Upper lobe of right lung (tissue), 1 donor: ENCODE measurements around the gene GOLGA6A. TPM values are rescaled to one million over a fixed set of nuclear protein-coding genes. Genes with fewer than 3 reads are reported as not detected.
A peak's percentile ranks its signal among the peaks of the same experiment; 100 is the strongest.
"Not testable (repeated sequence)": the region's sequence is repeated elsewhere in the genome, so short reads cannot be mapped to it uniquely, and the experiment has no call there.

Experiments
- ATAC-seq: fragments of 200-7000 bp; cut with Tn5 transposase; one replicate; pipeline ENCODE4 v1.9.1; 2020; ENCODE audit warnings: mild to moderate bottlenecking, moderate library complexity
- DNase-seq: peaks from one replicate; pipeline ENCODE4 v3.0.0-alpha.2; 2020
- H3K27ac ChIP-seq: fragments of 200-600 bp; one replicate; pipeline ENCODE4 v1.8.0; 2022
- H3K27me3 ChIP-seq: fragments of 200-600 bp; one replicate; pipeline ENCODE4 v1.8.0; 2022; ENCODE audit warnings: mild to moderate bottlenecking
- H3K36me3 ChIP-seq: fragments of 200-600 bp; one replicate; pipeline ENCODE4 v1.8.0; 2022
- H3K4me1 ChIP-seq: fragments of 200-600 bp; one replicate; pipeline ENCODE4 v1.8.0; 2022
- H3K4me3 ChIP-seq: fragments of 200-600 bp; one replicate; pipeline ENCODE4 v1.8.0; 2022; ENCODE audit warnings: mild to moderate bottlenecking
- H3K9me3 ChIP-seq: fragments of 200-600 bp; one replicate; pipeline ENCODE4 v1.8.0; 2022
- CTCF ChIP-seq: fragments of 200-600 bp; IDR thresholded peaks from one replicate; pipeline ENCODE4 v1.8.0; 2022; ENCODE audit warnings: antibody characterized with exemption
- intact Hi-C: fragments of 100-400 bp; cut with DNase I; formaldehyde crosslinking; loops from one replicate; pipeline ENCODE4 v1.11.0; 2022
- total RNA-seq: library from RNA; stranded (reverse); fragmentation: NEBNext Ultra II Directional; extraction: Animal tissue kit (Norgen Biotek cat#: 25700); gene quantifications from one replicate; pipeline ENCODE4 v1.2.1, GENCODE V29; 2021
- donor health status: DM: no; HTN: yes; CAD: no; lungs with severe emphysema.

Gene GOLGA6A
- total RNA-seq, 1 donor from 2014 or later, result not detected

- TF ChIP-seq CTCF, result peak; percentile 36
- peak; percentile 77 for DNase-seq
- H3K4me1 ChIP-seq, H3K36me3 ChIP-seq, ATAC-seq, H3K4me3 ChIP-seq, H3K27ac ChIP-seq, H3K9me3 ChIP-seq, intact Hi-C loops, H3K27me3 ChIP-seq: not testable (repeated sequence)
Observed at GRCh38 chr15:74072614-74073337, 9.6 kb downstream of the GOLGA6A start.

- H3K27me3 ChIP-seq, DNase-seq, intact Hi-C loops, H3K9me3 ChIP-seq, H3K36me3 ChIP-seq, ATAC-seq, H3K4me1 ChIP-seq, H3K27ac ChIP-seq, H3K4me3 ChIP-seq: not testable (repeated sequence)
Observed at GRCh38 chr15:74072132-74072531, 10.2 kb downstream of the GOLGA6A start.

DNA sequence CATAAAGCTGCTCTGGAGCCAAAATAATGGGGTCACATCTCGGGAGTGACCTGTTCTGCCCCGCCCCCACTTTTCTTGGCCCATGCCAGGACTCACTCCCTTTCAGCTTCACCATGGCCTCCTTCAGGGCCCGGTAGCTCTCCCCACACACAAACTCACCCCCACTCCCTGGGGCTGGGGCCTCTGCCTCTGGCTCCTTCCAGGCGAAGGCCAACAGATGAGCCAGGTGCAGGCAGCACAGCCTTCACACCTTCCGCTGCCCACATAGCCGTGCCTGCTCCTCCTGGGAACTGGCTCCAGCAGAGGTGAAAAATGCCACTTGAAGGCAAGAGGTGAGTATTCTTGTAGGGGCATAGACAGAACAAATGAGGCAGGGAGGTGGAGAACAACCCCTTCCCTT lies 10.7 kb downstream of the GOLGA6A start:
- H3K4me1 ChIP-seq, intact Hi-C loops, H3K27ac ChIP-seq, H3K27me3 ChIP-seq, H3K4me3 ChIP-seq, DNase-seq, H3K36me3 ChIP-seq, H3K9me3 ChIP-seq, ATAC-seq: not testable (repeated sequence)

DNA sequence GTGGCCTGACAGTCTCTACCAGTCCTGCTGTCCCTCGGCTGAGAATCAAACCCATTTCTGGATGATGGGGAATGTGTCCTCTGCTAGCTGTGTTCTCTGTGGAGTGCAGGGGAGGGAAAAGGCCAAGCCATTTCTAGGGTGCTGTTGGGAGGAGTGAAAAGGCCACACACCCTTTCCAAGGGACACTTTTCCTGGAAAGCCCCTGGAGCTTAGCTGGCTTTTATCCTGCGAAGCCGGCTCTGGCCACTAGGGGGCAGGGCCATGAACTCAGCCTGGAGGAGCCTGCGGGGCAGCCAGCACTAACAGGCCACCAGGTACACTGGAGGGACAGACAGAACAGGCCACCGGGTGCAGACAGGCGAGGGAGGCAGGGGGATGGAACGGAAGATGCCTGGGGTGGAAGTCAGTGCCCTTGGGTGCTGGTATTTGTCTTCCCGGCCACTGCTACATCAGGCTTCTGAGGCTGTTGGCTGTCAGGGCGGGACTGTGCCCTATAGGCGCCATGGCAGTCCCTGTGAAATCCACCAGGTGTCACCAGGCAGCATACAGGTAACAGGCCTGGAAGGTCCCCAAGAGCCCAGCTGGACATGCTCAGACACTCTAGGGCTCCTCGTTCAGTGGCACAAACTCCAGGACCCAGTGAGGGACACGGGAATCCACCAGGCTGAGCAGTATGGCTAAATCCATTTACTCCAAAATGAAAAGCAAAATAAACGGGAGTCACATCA lies 16.5 kb downstream of the GOLGA6A start:
- intact Hi-C loops, H3K4me1 ChIP-seq, H3K4me3 ChIP-seq, H3K27me3 ChIP-seq, H3K27ac ChIP-seq, H3K9me3 ChIP-seq, H3K36me3 ChIP-seq: not testable (repeated sequence)
- ATAC-seq (peak; percentile 97), DNase-seq (peak; percentile 80)
- peak; percentile 61 for TF ChIP-seq CTCF

- H3K4me1 ChIP-seq, ATAC-seq, H3K27ac ChIP-seq, H3K4me3 ChIP-seq, H3K27me3 ChIP-seq, intact Hi-C loops, H3K36me3 ChIP-seq, H3K9me3 ChIP-seq: not testable (repeated sequence)
- DNase-seq, result peak; percentile 20
Observed at GRCh38 chr15:74064822-74065221, 17.5 kb downstream of the GOLGA6A start.

DNA sequence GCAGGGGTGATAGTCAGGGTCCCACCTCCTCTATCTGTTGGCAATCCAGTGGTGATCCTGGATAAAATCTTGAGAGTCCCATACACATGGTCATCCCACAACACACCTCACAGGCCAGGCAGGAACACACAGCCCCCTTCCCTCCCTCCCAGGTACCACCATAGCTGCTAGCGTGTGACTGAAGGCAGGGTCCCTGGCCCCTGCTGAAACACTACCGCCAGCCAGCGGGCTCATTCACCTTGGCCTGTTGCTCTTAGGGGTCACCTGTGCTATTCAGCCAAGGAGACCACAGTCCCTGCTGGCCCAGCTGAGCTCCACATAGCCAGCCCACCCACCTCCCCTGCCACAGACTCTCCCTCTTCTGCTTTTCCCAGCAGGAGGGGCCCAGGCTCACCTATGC lies 18.2 kb downstream of the GOLGA6A start:
- H3K9me3 ChIP-seq, H3K27me3 ChIP-seq, H3K27ac ChIP-seq, H3K4me1 ChIP-seq, H3K4me3 ChIP-seq, DNase-seq, H3K36me3 ChIP-seq, ATAC-seq, intact Hi-C loops: not testable (repeated sequence)

DNA sequence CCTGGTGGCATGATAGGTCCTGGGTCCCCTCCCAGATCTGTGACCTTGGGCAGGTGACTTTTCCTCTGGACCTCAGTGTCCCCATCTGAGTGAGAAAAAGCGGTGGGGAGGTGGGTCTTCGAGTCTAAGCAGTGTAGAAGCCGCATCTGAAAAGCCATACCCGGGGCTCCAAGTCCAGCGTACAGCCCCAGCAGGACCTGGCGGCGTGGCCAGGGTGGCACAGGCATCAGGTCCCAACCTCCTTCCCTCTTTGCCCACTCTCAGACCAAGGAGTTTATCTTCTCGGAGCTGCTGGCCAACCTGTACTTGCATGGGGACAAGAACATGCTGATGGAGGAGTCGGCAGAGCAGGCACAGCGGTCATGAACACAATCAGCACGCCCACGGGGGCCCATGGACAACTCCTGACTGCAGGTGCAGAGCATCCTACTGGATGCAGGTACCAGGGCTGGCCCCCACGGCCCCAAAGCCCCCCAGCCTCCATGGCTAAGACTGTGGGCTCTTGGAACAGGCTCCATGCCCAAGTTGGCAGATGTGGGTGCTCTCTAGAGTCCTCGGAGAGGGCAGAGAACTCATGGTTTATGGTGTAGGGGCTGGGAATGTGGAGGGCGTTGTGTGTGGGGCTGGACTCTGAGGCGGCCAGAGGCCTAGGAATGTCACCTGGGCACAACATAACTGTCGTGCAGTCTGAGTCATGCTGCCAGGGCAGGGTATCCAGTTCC lies 18.8 kb downstream of the GOLGA6A start:
- H3K27me3 ChIP-seq, H3K9me3 ChIP-seq, H3K27ac ChIP-seq, DNase-seq, H3K4me1 ChIP-seq, intact Hi-C loops, H3K36me3 ChIP-seq, H3K4me3 ChIP-seq: not testable (repeated sequence)
- ATAC-seq, result peak; percentile 31

DNA sequence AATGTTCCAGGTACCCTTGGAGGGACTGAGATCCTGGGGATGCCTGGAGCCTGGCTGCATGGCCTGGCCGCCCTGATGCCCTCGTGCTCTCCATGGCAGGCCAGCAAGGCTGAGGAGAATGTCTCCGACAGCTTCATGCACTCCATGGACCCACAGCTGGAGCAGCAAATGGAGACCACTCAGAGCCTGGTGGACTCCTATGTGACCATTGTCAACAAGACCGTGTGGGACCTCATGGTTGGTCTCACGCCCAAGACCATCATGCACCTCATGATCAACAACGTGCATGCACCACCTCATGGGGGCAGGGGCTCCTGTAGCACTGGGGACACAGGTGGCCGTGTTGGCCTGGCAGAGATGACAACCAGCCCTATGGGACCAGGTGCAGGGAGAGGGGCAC lies 19.7 kb downstream of the GOLGA6A start:
- Histone ChIP-seq H3K4me1 (no peaks in the 10 kb centered on the region), H3K27me3 (no peaks in the 10 kb centered on the region), H3K27ac (no peak overlapping the region), H3K9me3 (no peaks in the 10 kb centered on the region), H3K4me3 (no peak overlapping the region), H3K36me3 (no peaks in the 10 kb centered on the region)
- no peak for TF ChIP-seq CTCF
- no peak for DNase-seq
- intact Hi-C loops, result no loop called here
- no peak for ATAC-seq
